Measurements from ENCODE around the gene EDAR.

DNA sequence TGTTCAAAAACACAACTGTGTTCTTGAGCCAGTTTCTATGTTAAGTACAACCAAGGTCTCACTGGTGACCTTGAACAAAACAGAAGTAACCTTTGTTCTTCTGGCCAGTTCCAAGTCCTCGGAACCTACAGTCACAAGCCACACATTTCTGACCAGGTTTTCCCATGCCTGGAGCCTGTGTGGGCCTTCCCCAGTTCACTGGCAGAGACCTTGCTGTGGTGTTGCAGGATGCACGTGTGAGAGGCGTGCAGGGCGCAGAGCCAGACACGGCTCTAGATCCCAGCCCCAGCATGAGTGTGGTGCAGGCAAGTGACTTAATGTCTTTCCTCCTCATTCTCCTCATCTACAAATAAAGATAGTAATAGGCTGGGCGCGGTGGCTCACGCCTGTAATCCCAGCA, 25.5 kb upstream of the EDAR start:
- TF ChIP-seq CTCF (conservative IDR thresholded peaks at IDR 0.05; ENCODE audit: low read depth, low read length) (no peak), SMC3 (IDR thresholded peaks at IDR 0.05; ENCODE audit: low read depth, low read length) (no peak), MXI1 (IDR thresholded peaks at IDR 0.05; ENCODE audit: borderline replicate concordance, low read depth, low read length) (no peak), RFX5 (IDR thresholded peaks at IDR 0.05; ENCODE audit: low read depth, low read length) (no peak), ELK1 (IDR thresholded peaks at IDR 0.05; ENCODE audit: borderline replicate concordance, low read depth, low read length) (no peak), USF2 (IDR thresholded peaks at IDR 0.05; ENCODE audit: low read depth, low read length) (no peak), CEBPB (IDR thresholded peaks at IDR 0.05; ENCODE audit: low read depth, low read length) (no peak), CHD1 (IDR thresholded peaks at IDR 0.05; ENCODE audit: low read depth, low read length) (no peak), MAFK (IDR thresholded peaks at IDR 0.05; ENCODE audit: low read depth, low read length) (no peak), POLR2A (IDR thresholded peaks at IDR 0.05; ENCODE audit: low read depth, low read length) (no peak), RAD21 (IDR thresholded peaks at IDR 0.05; ENCODE audit: low read length) (no peak), FOS (IDR thresholded peaks at IDR 0.05; ENCODE audit: low read depth, low read length) (no peak)

Data from IMR-90 (cell line).